ENCODE data around the gene SEMA4D. TPM values are rescaled to one million over a fixed set of nuclear protein-coding genes. Genes with fewer than 3 reads are reported as not detected.

The SEMA4D gene
- total and polyA plus RNA-seq, 2 of the 13 experiments (the other 11 are each of a cell fraction or from before 2014, with no cell fraction given), result 0.13 to 0.16 TPM

DNA sequence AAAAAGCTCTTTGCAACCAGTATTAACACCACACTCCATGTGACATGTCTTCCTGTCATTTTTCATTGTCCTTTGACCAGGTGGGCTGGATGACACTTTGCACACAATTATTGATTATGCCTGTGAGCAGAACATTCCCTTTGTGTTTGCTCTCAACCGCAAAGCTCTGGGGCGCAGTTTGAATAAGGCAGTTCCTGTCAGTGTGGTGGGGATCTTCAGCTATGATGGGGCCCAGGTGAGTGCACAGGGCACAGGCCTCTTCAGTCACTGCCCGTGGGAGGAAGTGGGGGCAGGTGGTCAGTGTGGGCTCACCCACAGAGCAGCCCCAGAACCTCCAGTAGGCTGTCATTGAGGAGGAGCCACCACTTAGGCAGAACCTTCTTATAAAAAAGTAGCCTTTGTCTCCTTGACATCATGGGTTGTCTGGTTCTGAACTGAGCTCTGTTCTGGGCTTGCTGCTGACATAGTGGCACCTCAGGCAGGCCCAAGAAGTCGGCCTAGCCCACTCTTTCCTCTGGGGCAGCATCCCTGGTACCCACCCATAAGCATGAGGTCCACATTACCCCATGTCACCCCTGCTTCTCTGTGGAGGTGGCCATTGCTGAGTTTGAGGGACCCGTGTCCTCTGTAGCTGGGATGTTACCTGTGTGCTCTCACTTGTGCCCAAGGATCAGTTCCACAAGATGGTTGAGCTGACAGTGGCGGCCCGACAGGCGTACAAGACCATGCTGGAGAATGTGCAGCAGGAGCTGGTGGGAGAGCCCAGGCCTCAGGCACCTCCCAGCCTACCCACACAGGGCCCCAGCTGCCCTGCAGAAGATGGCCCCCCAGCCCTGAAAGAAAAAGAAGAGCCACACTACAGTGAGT is 140.3 kb downstream of the SEMA4D start (continued):
- TF ChIP-seq ZSCAN25 (CRISPR knock-in tag; IDR thresholded peaks at IDR 0.05), result peak; percentile 38; the same call in 1 of the 2 replicates
- no peak for TF ChIP-seq ZNF484 (CRISPR knock-in tag; IDR thresholded peaks at IDR 0.05; ENCODE audit: borderline replicate concordance, low read depth)
- no peak for TF ChIP-seq PRPF4 (IDR thresholded peaks at IDR 0.05; ENCODE audit: low read depth, low read length, poor library complexity, severe bottlenecking)
- no peak for TF ChIP-seq ZNF264 (CRISPR knock-in tag; IDR thresholded peaks at IDR 0.05)
- TF ChIP-seq ZNF792 (CRISPR knock-in tag; IDR thresholded peaks at IDR 0.05), result 0 out of 2 replicates have a peak, but pooled peaks have one; percentile 64
- TF ChIP-seq ZNF343 (CRISPR knock-in tag; IDR thresholded peaks at IDR 0.05), result no peak
- TF ChIP-seq MAF1 (CRISPR knock-in tag; IDR thresholded peaks at IDR 0.05; ENCODE audit: borderline replicate concordance), result no peak
- no peak for TF ChIP-seq SRSF9 (IDR thresholded peaks at IDR 0.05; ENCODE audit: borderline replicate concordance, insufficient read depth, low read depth, low read length, poor library complexity, severe bottlenecking)
- TF ChIP-seq RARA (CRISPR knock-in tag; IDR thresholded peaks at IDR 0.05), result peak; percentile 89
- peak; percentile 31; the same call in 1 of the 2 replicates for TF ChIP-seq MYC (CRISPR knock-in tag; IDR thresholded peaks at IDR 0.05; ENCODE audit: borderline replicate concordance)
- 0 out of 2 replicates have a peak, but pooled peaks have one; percentile 60 for TF ChIP-seq ZFP36L1 (CRISPR knock-in tag; IDR thresholded peaks at IDR 0.05)
- TF ChIP-seq ZNF615 (CRISPR knock-in tag; IDR thresholded peaks at IDR 0.05; ENCODE audit: borderline replicate concordance), result no peak
- peak; percentile 80 for TF ChIP-seq TCF7 (IDR thresholded peaks at IDR 0.05; ENCODE audit: low read depth)
- TF ChIP-seq, protein P1, sequence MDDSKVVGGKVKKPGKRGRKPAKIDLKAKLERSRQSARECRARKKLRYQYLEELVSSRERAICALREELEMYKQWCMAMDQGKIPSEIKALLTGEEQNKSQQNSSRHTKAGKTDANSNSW (CRISPR knock-in tag; IDR thresholded peaks at IDR 0.05; ENCODE audit: borderline replicate concordance), result no peak
- peak; percentile 89; the same call in 1 of the 2 replicates for TF ChIP-seq ZNF746 (CRISPR knock-in tag; IDR thresholded peaks at IDR 0.05)
- TF ChIP-seq ZNF816 (CRISPR knock-in tag; IDR thresholded peaks at IDR 0.05; ENCODE audit: borderline replicate concordance), result 0 out of 2 replicates have a peak, but pooled peaks have one; percentile 57
- peak; percentile 78; the same call in 1 of the 2 replicates for TF ChIP-seq SIX1 (CRISPR knock-in tag; IDR thresholded peaks at IDR 0.05; ENCODE audit: borderline replicate concordance)
- TF ChIP-seq ETV6 (CRISPR knock-in tag; conservative IDR thresholded peaks at IDR 0.05), result no peak
- peak; percentile 81; the same call in 1 of the 2 replicates for TF ChIP-seq ZFP82 (CRISPR knock-in tag; IDR thresholded peaks at IDR 0.05; ENCODE audit: borderline replicate concordance)
- TF ChIP-seq ZNF260 (CRISPR knock-in tag; IDR thresholded peaks at IDR 0.05; ENCODE audit: borderline replicate concordance, low read depth), result no peak
- TF ChIP-seq FOXO1 (CRISPR knock-in tag; IDR thresholded peaks at IDR 0.05), result peak; percentile 94
- TF ChIP-seq ZFP36 (IDR thresholded peaks at IDR 0.05; ENCODE audit: borderline replicate concordance, low read depth, low read length, partially characterized antibody), result no peak
- 0 out of 2 replicates have a peak, but pooled peaks have one; percentile 39 for TF ChIP-seq ATF7-NPFF (CRISPR knock-in tag; IDR thresholded peaks at IDR 0.05; ENCODE audit: low read depth)
- TF ChIP-seq, protein P2, sequence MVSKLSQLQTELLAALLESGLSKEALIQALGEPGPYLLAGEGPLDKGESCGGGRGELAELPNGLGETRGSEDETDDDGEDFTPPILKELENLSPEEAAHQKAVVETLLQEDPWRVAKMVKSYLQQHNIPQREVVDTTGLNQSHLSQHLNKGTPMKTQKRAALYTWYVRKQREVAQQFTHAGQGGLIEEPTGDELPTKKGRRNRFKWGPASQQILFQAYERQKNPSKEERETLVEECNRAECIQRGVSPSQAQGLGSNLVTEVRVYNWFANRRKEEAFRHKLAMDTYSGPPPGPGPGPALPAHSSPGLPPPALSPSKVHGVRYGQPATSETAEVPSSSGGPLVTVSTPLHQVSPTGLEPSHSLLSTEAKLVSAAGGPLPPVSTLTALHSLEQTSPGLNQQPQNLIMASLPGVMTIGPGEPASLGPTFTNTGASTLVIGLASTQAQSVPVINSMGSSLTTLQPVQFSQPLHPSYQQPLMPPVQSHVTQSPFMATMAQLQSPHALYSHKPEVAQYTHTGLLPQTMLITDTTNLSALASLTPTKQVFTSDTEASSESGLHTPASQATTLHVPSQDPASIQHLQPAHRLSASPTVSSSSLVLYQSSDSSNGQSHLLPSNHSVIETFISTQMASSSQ (IDR thresholded peaks at IDR 0.05; ENCODE audit: low read depth), result peak; percentile 62; the same call in 1 of the 2 replicates
- TF ChIP-seq, protein P2 (CRISPR knock-in tag; IDR thresholded peaks at IDR 0.05; ENCODE audit: borderline replicate concordance), result peak; percentile 41; the same call in 1 of the 2 replicates
- no peak for TF ChIP-seq NCOA5 (CRISPR knock-in tag; IDR thresholded peaks at IDR 0.05)
- TF ChIP-seq ZBTB7A (CRISPR knock-in tag; IDR thresholded peaks at IDR 0.05), result peak; percentile 75
